ENCODE data around the gene UGT1A10.
"Not testable (repeated sequence)": the region's sequence is repeated elsewhere in the genome, so short reads cannot be mapped to it uniquely, and the experiment has no call there.

The UGT1A10 gene

GRCh38 chr2:233636306-233636705 is at the start of gene UGT1A10:
Gene UGT1A10, plus strand, starts transcription at chr2:233636448. Its CDS starts 75 bp downstream, at chr2:233636523.
- H3K4me3 ChIP-seq (ENCODE audit: low read length); DNase-seq (ENCODE audit: low read depth): not testable (repeated sequence)

- DNase-seq (ENCODE audit: low read depth) = no peak
- no peak for TF ChIP-seq CTCF (conservative IDR thresholded peaks at IDR 0.05; ENCODE audit: low read length)
- H3K4me3 ChIP-seq (ENCODE audit: low read length) = no peak overlapping the region
These were observed 47.8 kb upstream of the UGT1A10 start for GRCh38 chr2:233588400-233588799.

- DNase-seq (ENCODE audit: low read depth) = not testable (repeated sequence)
These were observed 43.5 kb upstream of the UGT1A10 start for GRCh38 chr2:233592706-233593105.

GRCh38 chr2:233593201-233593600 is 43.0 kb upstream of the UGT1A10 start:
- no peak for DNase-seq (ENCODE audit: low read depth)
- no peak for TF ChIP-seq CTCF (conservative IDR thresholded peaks at IDR 0.05; ENCODE audit: low read length)
- no peak overlapping the region for H3K4me3 ChIP-seq (ENCODE audit: low read length)

More at GRCh38 chr2:233592706-233593105, 43.5 kb upstream of the UGT1A10 start:
- H3K4me3 ChIP-seq (ENCODE audit: low read length) = not testable (repeated sequence)

- no peak for DNase-seq (ENCODE audit: low read depth)
- H3K4me3 ChIP-seq (ENCODE audit: low read length) = no peak overlapping the region
- no peak for TF ChIP-seq CTCF (conservative IDR thresholded peaks at IDR 0.05; ENCODE audit: low read length)
These were observed 38.7 kb upstream of the UGT1A10 start for GRCh38 chr2:233597522-233597921.

- no peak overlapping the region for H3K4me3 ChIP-seq (ENCODE audit: low read length)
- no peak for TF ChIP-seq CTCF (conservative IDR thresholded peaks at IDR 0.05; ENCODE audit: low read length)
- no peak for DNase-seq (ENCODE audit: low read depth)
These were observed 37.3 kb upstream of the UGT1A10 start for GRCh38 chr2:233598952-233599351.

GRCh38 chr2:233600386-233600785 is 35.9 kb upstream of the UGT1A10 start:
- H3K4me3 ChIP-seq (ENCODE audit: low read length) = no peak overlapping the region
- no peak for TF ChIP-seq CTCF (conservative IDR thresholded peaks at IDR 0.05; ENCODE audit: low read length)
- DNase-seq (ENCODE audit: low read depth) = no peak

GRCh38 chr2:233602076-233602475 is 34.2 kb upstream of the UGT1A10 start:
- DNase-seq (ENCODE audit: low read depth) = no peak
- no peak for TF ChIP-seq CTCF (conservative IDR thresholded peaks at IDR 0.05; ENCODE audit: low read length)
- H3K4me3 ChIP-seq (ENCODE audit: low read length) = no peak overlapping the region

Measured in AG10803 (cell line).